HG03095 (cell line): ENCODE measurements around the gene ARL2BP.
"Not testable (repeated sequence)": the region's sequence is repeated elsewhere in the genome, so short reads cannot be mapped to it uniquely, and the experiment has no call there.

ENCODE experiments used
- ATAC-seq: cut with Tn5 transposase; IDR thresholded peaks from one replicate; pipeline ENCODE4 v1.9.1; 2021; ENCODE audit warnings: moderate library complexity; ENCODE audit not compliant: unreplicated experiment

Gene ARL2BP

GRCh38 chr16:57244767-57245471 is at the start of gene ARL2BP:
Gene ARL2BP, plus strand, starts transcription at chr16:57245259. Its CDS starts 109 bp downstream, at chr16:57245368.
- ATAC-seq = peak; percentile 94

GRCh38 chr16:57196286-57196685 is 48.8 kb upstream of the ARL2BP start:
- ATAC-seq = no peak

GRCh38 chr16:57196753-57197152 is 48.3 kb upstream of the ARL2BP start:
- ATAC-seq = no peak

GRCh38 chr16:57200321-57200720 is 44.7 kb upstream of the ARL2BP start:
- not testable (repeated sequence) for ATAC-seq

- ATAC-seq = not testable (repeated sequence)
Observed at GRCh38 chr16:57200926-57201325, 44.1 kb upstream of the ARL2BP start.

- ATAC-seq = no peak
Observed at GRCh38 chr16:57202095-57202886, 42.8 kb upstream of the ARL2BP start.

- no peak for ATAC-seq
Observed at GRCh38 chr16:57203451-57203850, 41.6 kb upstream of the ARL2BP start.

GRCh38 chr16:57204675-57205074 is 40.4 kb upstream of the ARL2BP start:
- ATAC-seq = no peak

GRCh38 chr16:57208926-57209325 is 36.1 kb upstream of the ARL2BP start:
- no peak for ATAC-seq

- no peak for ATAC-seq
Observed at GRCh38 chr16:57209780-57210179, 35.3 kb upstream of the ARL2BP start.

GRCh38 chr16:57213462-57213861 is 31.6 kb upstream of the ARL2BP start:
- ATAC-seq = no peak

GRCh38 chr16:57216968-57217367 is 28.1 kb upstream of the ARL2BP start:
- no peak for ATAC-seq

- ATAC-seq = no peak
Observed at GRCh38 chr16:57223057-57223456, 22.0 kb upstream of the ARL2BP start.

- ATAC-seq = no peak
Observed at GRCh38 chr16:57224651-57225335, 20.3 kb upstream of the ARL2BP start.

GRCh38 chr16:57225978-57226377 is 19.1 kb upstream of the ARL2BP start:
- ATAC-seq = no peak

- ATAC-seq = no peak
Observed at GRCh38 chr16:57226701-57227621, 18.1 kb upstream of the ARL2BP start.

GRCh38 chr16:57229079-57229478 is 16.0 kb upstream of the ARL2BP start:
- no peak for ATAC-seq

GRCh38 chr16:57231821-57232350 is 13.2 kb upstream of the ARL2BP start:
- no peak for ATAC-seq

- ATAC-seq = no peak
Observed at GRCh38 chr16:57233944-57234706, 10.9 kb upstream of the ARL2BP start.

GRCh38 chr16:57234707-57235092 is 10.4 kb upstream of the ARL2BP start:
- ATAC-seq = no peak
